Measurements from ENCODE around the gene UBE2B. TPM values are rescaled to one million over a fixed set of nuclear protein-coding genes. Genes with fewer than 3 reads are reported as not detected.

UBE2B gene
- total and polyA plus RNA-seq, 10 of the 15 experiments (the other 5 are each of a cell fraction or from before 2014, with no cell fraction given) = 10.8 to 179 (median 61.3) TPM

DNA sequence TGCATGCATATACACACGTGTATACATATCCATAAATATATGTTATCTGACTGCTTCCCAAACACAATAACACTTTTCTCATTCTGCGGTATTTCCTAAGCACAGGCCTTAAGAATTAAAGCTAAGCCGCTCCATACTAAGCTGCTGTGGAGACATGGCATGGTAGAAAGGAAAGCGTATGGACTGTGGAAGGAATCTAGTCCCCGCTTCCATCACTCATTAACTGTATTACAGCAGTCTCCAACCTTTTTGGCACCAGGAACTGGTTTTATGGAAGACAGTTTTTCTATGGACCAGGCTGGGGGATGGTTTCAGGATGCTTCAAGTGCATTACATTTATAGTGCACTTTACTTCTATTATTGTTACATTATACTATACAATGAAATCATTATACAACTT, 15.7 kb upstream of the UBE2B start (continued):
- TF ChIP-seq CEBPZ (IDR thresholded peaks at IDR 0.05; ENCODE audit: low read depth, low read length) = no peak
- TF ChIP-seq, protein P1, sequence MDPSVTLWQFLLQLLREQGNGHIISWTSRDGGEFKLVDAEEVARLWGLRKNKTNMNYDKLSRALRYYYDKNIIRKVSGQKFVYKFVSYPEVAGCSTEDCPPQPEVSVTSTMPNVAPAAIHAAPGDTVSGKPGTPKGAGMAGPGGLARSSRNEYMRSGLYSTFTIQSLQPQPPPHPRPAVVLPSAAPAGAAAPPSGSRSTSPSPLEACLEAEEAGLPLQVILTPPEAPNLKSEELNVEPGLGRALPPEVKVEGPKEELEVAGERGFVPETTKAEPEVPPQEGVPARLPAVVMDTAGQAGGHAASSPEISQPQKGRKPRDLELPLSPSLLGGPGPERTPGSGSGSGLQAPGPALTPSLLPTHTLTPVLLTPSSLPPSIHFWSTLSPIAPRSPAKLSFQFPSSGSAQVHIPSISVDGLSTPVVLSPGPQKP (IDR thresholded peaks at IDR 0.05; ENCODE audit: low read depth, low read length) = no peak
- no peak for TF ChIP-seq ATF3 (IDR thresholded peaks at IDR 0.05; ENCODE audit: borderline replicate concordance, extremely low read depth, low read depth, low read length)
- no peak for TF ChIP-seq USF2 (IDR thresholded peaks at IDR 0.05; ENCODE audit: borderline replicate concordance, low read depth, low read length)
- no peak for TF ChIP-seq DPF2 (IDR thresholded peaks at IDR 0.05)

GRCh38 chr5:134365604-134366003, 5.8 kb upstream of the UBE2B start:
- in situ Hi-C loops (cut with MboI) (no loop called here), intact Hi-C loops (cut with micrococcal nuclease; ENCODE audit: unreplicated experiment) (no loop called here)
- POLR2A ChIA-PET = no interaction called here
- FAIRE-seq = no peak
- no peak for ATAC-seq
- DNase-seq (ENCODE audit: low read depth, low spot score) = no peak
- Histone ChIP-seq H2AFZ (ENCODE audit: control insufficient read depth, low read depth, low read length) (no peak overlapping the region), H3K4me3 (no peak overlapping the region), H3K27me3 (replicated peaks in 1 of 2; ENCODE audit: control insufficient read depth in 2 of 2, insufficient read depth in 2 of 2, low read length in 1 of 2) (no peaks in the 10 kb centered on the region), H3K4me1 (ENCODE audit: control insufficient read depth, insufficient read depth, low read length) (peaks cover 4% of the 10 kb centered on the region; the same call in 1 of the 2 replicates), H3K79me2 (ENCODE audit: control insufficient read depth, insufficient read depth, low read length) (peaks cover 6% of the 10 kb centered on the region), H4K20me1 (ENCODE audit: control insufficient read depth, insufficient read depth) (no peaks in the 10 kb centered on the region), H3K9ac (ENCODE audit: control insufficient read depth, insufficient read depth, low read length) (no peak overlapping the region), H3K9me3 (replicated peaks; ENCODE audit: control insufficient read depth, insufficient read depth, low read length) (no peaks in the 10 kb centered on the region), H3K36me3 (ENCODE audit: control insufficient read depth in 2 of 2, insufficient read depth in 2 of 2, low read length in 1 of 2) (no peaks in the 10 kb centered on the region), H3K4me2 (ENCODE audit: control insufficient read depth, insufficient read depth) (no peak overlapping the region), H3K27ac (ENCODE audit: control insufficient read depth, insufficient read depth) (no peak overlapping the region)
- no TSS peak for BruUV-seq (replicated peaks)
- CTCF ChIA-PET = no interaction called here
- WGBS (ENCODE audit: insufficient coverage, insufficient replicate concordance, low lambda C conversion rate, missing lambda C conversion rate) = 92% methylated on average over 1 of the region's 1 CpG
- SMC1A ChIA-PET (ENCODE audit: uncharacterized antibody, unreplicated experiment) = no interaction called here
- RAD21 ChIA-PET (ENCODE audit: unreplicated experiment) = no interaction called here
- TF ChIP-seq NFXL1 (IDR thresholded peaks at IDR 0.05; ENCODE audit: borderline replicate concordance) = no peak
- no peak for TF ChIP-seq SIN3A (IDR thresholded peaks at IDR 0.05; ENCODE audit: low read depth, low read length)
- TF ChIP-seq EGR1 (IDR thresholded peaks at IDR 0.05; ENCODE audit: borderline replicate concordance in 1 of 2, low read depth in 2 of 2, low read length in 2 of 2) = no peak
- TF ChIP-seq YBX1 (IDR thresholded peaks at IDR 0.05) = no peak
- no peak for TF ChIP-seq HDAC6 (IDR thresholded peaks at IDR 0.05; ENCODE audit: unreplicated experiment)
- TF ChIP-seq E2F8 (IDR thresholded peaks at IDR 0.05; ENCODE audit: low read depth, partially characterized antibody) = no peak
- TF ChIP-seq RELA (IDR thresholded peaks at IDR 0.05; ENCODE audit: borderline replicate concordance, partially characterized antibody) = no peak
- TF ChIP-seq RCOR1 (conservative IDR thresholded peaks at IDR 0.05; ENCODE audit: low read depth, low read length) = no peak
- TF ChIP-seq RFX5 (IDR thresholded peaks at IDR 0.05; ENCODE audit: low read depth, low read length) = no peak
- TF ChIP-seq SMARCA5 (IDR thresholded peaks at IDR 0.05) = no peak
- no peak for TF ChIP-seq POLR2AphosphoS2 (IDR thresholded peaks at IDR 0.05; ENCODE audit: low read depth, low read length)

All from GM12878 (cell line).